Ectodermal cell (in vitro differentiated cells): ENCODE results near the gene CELF2.
"Not testable (repeated sequence)": the region's sequence is repeated elsewhere in the genome, so short reads cannot be mapped to it uniquely, and the experiment has no call there.

ENCODE experiments used
- H3K27ac ChIP-seq: 2 replicates; pipeline ENCODE4 v1.7.0; 2013; ENCODE audit warnings: mild to moderate bottlenecking, low read depth, low read length; ENCODE audit not compliant: insufficient read depth, poor library complexity, severe bottlenecking
- H3K27me3 ChIP-seq: 2 replicates; pipeline ENCODE4 v1.7.0; 2013; ENCODE audit warnings: mild to moderate bottlenecking, low read length; ENCODE audit not compliant: insufficient read depth, control insufficient read depth, poor library complexity, severe bottlenecking
- H3K36me3 ChIP-seq: one replicate; pipeline ENCODE4 v1.7.0; 2013; ENCODE audit warnings: low read length; ENCODE audit not compliant: control insufficient read depth, insufficient read depth
- H3K4me1 ChIP-seq: one replicate; pipeline ENCODE4 v1.7.0; 2013; ENCODE audit warnings: low read length; ENCODE audit not compliant: control insufficient read depth, insufficient read depth
- H3K4me3 ChIP-seq: 2 replicates; pipeline ENCODE4 v1.7.0; 2013; ENCODE audit warnings: low read depth, low read length, control low read depth; ENCODE audit not compliant: insufficient read depth
- H3K9me3 ChIP-seq: 2 replicates; pipeline ENCODE4 v1.7.0; 2013; ENCODE audit warnings: mild to moderate bottlenecking, low read length, moderate library complexity; ENCODE audit not compliant: control insufficient read depth
- WGBS, 2 experiments: methylation state at CpG; one replicate each; pipeline ENCODE4 v1.1.7; 2013; ENCODE audit warnings: missing lambda C conversion rate in 2 of 2; 5-methylcytosine and 5-hydroxymethylcytosine counted together

Gene CELF2

GRCh38 chr10:11176746-11177145, 159.1 kb downstream of the CELF2 start:
- 96 to 97% methylated on average over 5 of the region's 7 CpGs for WGBS, 2 experiments

DNA sequence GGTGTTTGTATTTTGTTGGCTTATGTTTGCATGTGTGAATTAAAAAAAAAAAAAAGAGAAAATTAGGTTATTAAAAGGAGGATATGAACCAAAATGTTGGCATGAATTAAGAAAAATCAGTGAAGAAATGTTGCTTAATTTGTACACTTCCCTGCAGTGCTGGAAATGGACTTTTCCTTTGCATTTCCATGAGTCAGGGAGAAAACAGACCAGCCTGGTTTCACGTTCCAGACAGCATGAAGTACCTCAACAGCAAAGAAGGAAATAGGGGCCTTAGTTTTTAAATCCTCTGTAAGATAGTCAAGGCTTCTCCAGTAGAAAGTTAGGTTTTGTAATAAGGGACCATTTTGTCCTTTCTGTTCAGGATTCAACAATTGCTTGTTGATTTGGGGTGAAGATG, 159.7 kb downstream of the CELF2 start:
- 75 to 93% methylated on average over 1 of the region's 1 CpG for WGBS, 2 experiments

More at GRCh38 chr10:11176746-11177145, 159.1 kb downstream of the CELF2 start:
- no peak overlapping the region for H3K27ac ChIP-seq
- no peak overlapping the region for H3K4me3 ChIP-seq
- H3K4me1 ChIP-seq = no peaks in the 10 kb centered on the region
- H3K9me3 ChIP-seq = no peaks in the 10 kb centered on the region
- H3K36me3 ChIP-seq = peaks cover 3% of the 10 kb centered on the region
- no peaks in the 10 kb centered on the region for H3K27me3 ChIP-seq

GRCh38 chr10:11177926-11178471, 160.3 kb downstream of the CELF2 start:
- Histone ChIP-seq H3K4me1 (no peaks in the 10 kb centered on the region), H3K27ac (no peak overlapping the region), H3K27me3 (no peaks in the 10 kb centered on the region), H3K36me3 (peaks cover 3% of the 10 kb centered on the region), H3K9me3 (no peaks in the 10 kb centered on the region), H3K4me3 (no peak overlapping the region)
- WGBS, 2 experiments = 94% methylated on average over 18 of the region's 18 CpGs

More for the DNA sequence above, 159.7 kb downstream of the CELF2 start:
- Histone ChIP-seq H3K27ac (no peak overlapping the region), H3K4me3 (no peak overlapping the region), H3K4me1 (no peaks in the 10 kb centered on the region), H3K27me3 (no peaks in the 10 kb centered on the region), H3K36me3 (peaks cover 3% of the 10 kb centered on the region), H3K9me3 (no peaks in the 10 kb centered on the region)

DNA sequence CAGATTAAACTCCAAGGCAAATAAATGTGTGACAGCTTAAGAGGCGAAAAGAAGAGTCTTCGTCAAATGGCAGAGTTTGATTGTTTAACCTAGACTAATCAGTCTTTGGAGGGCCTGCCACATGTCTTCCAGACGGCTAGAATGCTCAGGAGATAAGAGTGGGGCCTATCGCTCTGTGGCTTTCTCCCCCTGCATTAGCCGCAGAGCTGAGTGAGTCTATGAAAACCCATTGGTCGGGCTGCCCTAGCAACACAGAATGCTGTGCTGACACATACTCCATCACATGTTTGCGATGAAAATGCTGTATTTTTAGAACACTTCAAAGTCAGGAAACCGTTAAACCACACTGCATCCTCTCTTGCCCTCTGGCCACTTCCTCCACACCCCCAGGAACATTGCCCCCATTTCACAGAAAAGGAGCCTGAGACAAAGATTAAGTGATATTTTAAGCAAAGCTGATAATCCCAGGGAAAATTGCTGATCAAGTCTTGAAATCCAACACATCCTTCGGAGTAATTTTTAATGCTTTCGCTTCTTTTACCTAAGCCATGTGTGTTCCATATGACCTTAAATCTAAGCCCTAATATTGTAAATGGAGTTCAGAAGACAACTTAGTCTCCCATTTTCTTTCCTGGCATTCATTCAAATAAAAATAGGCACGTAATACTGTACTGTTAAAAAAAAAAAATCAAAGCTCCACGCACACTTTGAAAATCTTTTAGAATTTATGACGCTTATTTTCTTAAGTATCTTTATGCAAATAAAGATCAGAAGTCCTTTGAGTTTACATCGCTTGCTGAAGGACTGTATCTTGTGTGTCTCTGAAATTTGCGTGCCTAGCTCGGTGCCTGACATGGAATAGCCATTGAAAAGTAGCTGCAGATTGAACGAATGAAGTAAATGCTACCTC, 161.2 kb downstream of the CELF2 start:
- Histone ChIP-seq H3K4me1 (no peaks in the 10 kb centered on the region), H3K27me3 (no peaks in the 10 kb centered on the region), H3K9me3 (no peaks in the 10 kb centered on the region), H3K36me3 (peaks cover 3% of the 10 kb centered on the region), H3K4me3 (no peak overlapping the region), H3K27ac (no peak overlapping the region)
- 94 to 95% methylated on average over 17 of the region's 17 CpGs for WGBS, 2 experiments

GRCh38 chr10:11179516-11180105, 161.9 kb downstream of the CELF2 start:
- WGBS, 2 experiments = 93 to 95% methylated on average over 5 to 6 of the region's 6 CpGs
- Histone ChIP-seq H3K4me3 (no peak overlapping the region), H3K27ac (no peak overlapping the region), H3K4me1 (no peaks in the 10 kb centered on the region), H3K9me3 (no peaks in the 10 kb centered on the region), H3K36me3 (peaks cover 3% of the 10 kb centered on the region), H3K27me3 (no peaks in the 10 kb centered on the region)

GRCh38 chr10:11180228-11180627, 162.6 kb downstream of the CELF2 start:
- 96% methylated on average over 14 of the region's 14 CpGs for WGBS, 2 experiments
- H3K4me3 ChIP-seq = no peak overlapping the region
- no peaks in the 10 kb centered on the region for H3K27me3 ChIP-seq
- H3K9me3 ChIP-seq = no peaks in the 10 kb centered on the region
- H3K36me3 ChIP-seq = peaks cover 9% of the 10 kb centered on the region
- H3K27ac ChIP-seq = no peak overlapping the region
- H3K4me1 ChIP-seq = no peaks in the 10 kb centered on the region

GRCh38 chr10:11181978-11182377, 164.3 kb downstream of the CELF2 start:
- Histone ChIP-seq H3K27me3 (no peaks in the 10 kb centered on the region), H3K4me1 (no peaks in the 10 kb centered on the region), H3K36me3 (peaks cover 10% of the 10 kb centered on the region), H3K9me3 (no peaks in the 10 kb centered on the region), H3K27ac (no peak overlapping the region), H3K4me3 (no peak overlapping the region)
- 95 to 97% methylated on average over 6 of the region's 6 CpGs for WGBS, 2 experiments

DNA sequence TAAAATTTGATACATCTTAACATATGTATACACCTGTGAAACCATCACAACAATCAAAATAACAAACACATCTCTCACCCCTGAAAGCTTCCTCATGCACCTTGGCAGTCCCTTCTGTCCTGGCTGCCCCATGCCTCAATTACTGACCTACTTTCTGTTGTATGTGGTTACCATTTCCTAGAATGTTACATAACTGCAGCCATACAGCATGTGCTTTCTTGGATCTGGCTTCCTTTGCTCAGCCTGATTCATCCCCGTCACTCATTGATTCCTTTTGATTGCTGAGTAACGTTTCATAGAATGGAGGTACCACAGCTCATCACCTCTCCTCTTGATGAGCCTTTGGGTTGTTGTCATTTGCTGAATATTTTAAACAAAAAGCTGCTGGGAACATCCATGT, 165.3 kb downstream of the CELF2 start:
- Histone ChIP-seq H3K4me1 (no peaks in the 10 kb centered on the region), H3K27ac (no peak overlapping the region), H3K36me3 (peaks cover 10% of the 10 kb centered on the region), H3K4me3 (no peak overlapping the region), H3K9me3 (no peaks in the 10 kb centered on the region), H3K27me3 (no peaks in the 10 kb centered on the region)
- WGBS, 2 experiments = 100% methylated on average over 2 of the region's 2 CpGs

DNA sequence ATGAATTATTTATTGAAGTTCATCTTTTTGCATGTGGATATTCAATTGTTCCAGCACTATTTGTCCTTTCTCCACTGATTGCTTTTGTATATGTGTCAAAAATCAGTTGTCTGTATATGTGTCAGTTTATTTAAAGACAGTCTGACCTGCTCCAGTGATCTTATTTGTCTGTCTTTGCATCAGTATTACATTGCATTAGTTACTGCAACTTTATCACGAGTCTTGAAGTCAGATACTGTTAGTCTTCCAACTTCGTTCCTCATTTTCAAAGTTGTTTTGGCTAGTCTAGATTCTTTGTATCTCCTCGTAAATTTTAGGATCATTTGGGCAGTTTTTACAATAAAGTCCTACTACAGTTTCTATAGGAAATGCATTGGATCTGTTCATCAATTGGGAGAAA, 166.4 kb downstream of the CELF2 start:
- Histone ChIP-seq H3K27me3 (no peaks in the 10 kb centered on the region), H3K4me1 (no peaks in the 10 kb centered on the region), H3K9me3 (no peaks in the 10 kb centered on the region), H3K27ac (no peak overlapping the region), H3K4me3 (no peak overlapping the region), H3K36me3 (peaks cover 10% of the 10 kb centered on the region)
- 94 to 97% methylated on average over 3 of the region's 3 CpGs for WGBS, 2 experiments

- 94 to 95% methylated on average over 13 of the region's 13 CpGs for WGBS, 2 experiments
- H3K9me3 ChIP-seq, H3K4me1 ChIP-seq, H3K27ac ChIP-seq, H3K27me3 ChIP-seq, H3K4me3 ChIP-seq, H3K36me3 ChIP-seq: not testable (repeated sequence)
These were observed 167.5 kb downstream of the CELF2 start for GRCh38 chr10:11185128-11185665.
